ENCODE results near the gene MAPKAPK2. TPM values are rescaled to one million over a fixed set of nuclear protein-coding genes. Genes with fewer than 3 reads are reported as not detected.

The MAPKAPK2 gene
- total RNA-seq, 1 donor from 2014 or later, result 24.7 TPM

DNA sequence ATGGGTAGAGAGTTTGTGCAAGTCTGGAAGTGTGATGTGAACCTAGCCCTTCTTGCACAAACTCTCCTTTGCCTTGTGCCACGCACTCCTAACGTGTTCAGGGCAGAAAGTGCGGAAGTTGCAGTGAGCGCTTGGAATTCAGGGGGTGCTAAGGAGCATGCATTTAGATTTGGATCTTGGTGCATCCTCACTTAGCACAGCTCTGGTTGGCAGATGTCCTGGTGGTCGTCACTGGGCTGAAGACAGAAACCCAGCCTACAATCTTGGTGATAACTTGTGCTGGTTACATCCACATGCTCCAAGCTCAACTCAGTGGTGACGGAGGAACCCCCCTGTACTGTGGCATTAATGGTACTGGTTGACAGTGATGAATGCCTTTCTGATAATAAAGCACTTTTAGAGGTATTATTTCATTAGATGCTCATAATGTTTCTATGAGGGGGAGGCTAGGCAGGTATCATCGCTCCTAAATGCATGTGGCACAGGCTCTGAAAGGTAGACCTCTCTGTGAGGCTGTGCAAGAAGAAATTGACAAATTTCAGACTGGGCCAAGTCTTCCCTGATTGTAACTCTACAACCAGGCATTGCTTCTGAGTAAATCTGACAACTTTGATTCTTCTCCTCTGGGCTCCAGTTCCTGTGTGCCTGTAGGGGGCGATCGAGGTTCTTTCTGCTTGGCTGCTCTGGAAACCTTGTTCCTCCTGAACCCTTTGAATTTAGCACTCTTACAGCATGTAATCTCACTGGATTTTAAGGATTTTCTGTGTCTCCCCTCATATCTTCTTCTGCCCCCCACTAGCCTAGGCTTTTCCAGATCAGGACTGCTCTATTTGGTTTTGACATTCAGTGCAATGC lies 40.6 kb downstream of the MAPKAPK2 start:
- H4K20me1 ChIP-seq (ENCODE audit: low read depth), result peaks cover 70% of the 10 kb centered on the region
- no peak overlapping the region for H3K4me3 ChIP-seq
- no peak overlapping the region for H3K4me2 ChIP-seq
- no peaks in the 10 kb centered on the region for H3K9me3 ChIP-seq (ENCODE audit: low read depth)
- H3K27ac ChIP-seq, result no peak overlapping the region
- TF ChIP-seq EZH2 (IDR thresholded peaks at IDR 0.05), result no peak
- TF ChIP-seq, protein P1, sequence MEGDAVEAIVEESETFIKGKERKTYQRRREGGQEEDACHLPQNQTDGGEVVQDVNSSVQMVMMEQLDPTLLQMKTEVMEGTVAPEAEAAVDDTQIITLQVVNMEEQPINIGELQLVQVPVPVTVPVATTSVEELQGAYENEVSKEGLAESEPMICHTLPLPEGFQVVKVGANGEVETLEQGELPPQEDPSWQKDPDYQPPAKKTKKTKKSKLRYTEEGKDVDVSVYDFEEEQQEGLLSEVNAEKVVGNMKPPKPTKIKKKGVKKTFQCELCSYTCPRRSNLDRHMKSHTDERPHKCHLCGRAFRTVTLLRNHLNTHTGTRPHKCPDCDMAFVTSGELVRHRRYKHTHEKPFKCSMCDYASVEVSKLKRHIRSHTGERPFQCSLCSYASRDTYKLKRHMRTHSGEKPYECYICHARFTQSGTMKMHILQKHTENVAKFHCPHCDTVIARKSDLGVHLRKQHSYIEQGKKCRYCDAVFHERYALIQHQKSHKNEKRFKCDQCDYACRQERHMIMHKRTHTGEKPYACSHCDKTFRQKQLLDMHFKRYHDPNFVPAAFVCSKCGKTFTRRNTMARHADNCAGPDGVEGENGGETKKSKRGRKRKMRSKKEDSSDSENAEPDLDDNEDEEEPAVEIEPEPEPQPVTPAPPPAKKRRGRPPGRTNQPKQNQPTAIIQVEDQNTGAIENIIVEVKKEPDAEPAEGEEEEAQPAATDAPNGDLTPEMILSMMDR (IDR thresholded peaks at IDR 0.05), result peak; percentile 75
- peak; percentile 65 for DNase-seq (ENCODE audit: low spot score)
- peaks cover 13% of the 10 kb centered on the region for H3K4me1 ChIP-seq
- H3K27me3 Mint-ChIP-seq (ENCODE audit: insufficient read depth, low read depth), result peaks cover 5% of the 10 kb centered on the region
- H3K9me3 Mint-ChIP-seq, result no peaks in the 10 kb centered on the region
- H3K4me3 Mint-ChIP-seq, result no peak overlapping the region
- no peaks in the 10 kb centered on the region for H3K36me3 ChIP-seq
- no peaks in the 10 kb centered on the region for H3K27me3 ChIP-seq
- no peak overlapping the region for H2AFZ ChIP-seq (replicated peaks)
- H3K36me3 Mint-ChIP-seq, result peaks cover 7% of the 10 kb centered on the region
- peaks cover 28% of the 10 kb centered on the region for H3K4me1 Mint-ChIP-seq
- H3F3A ChIP-seq (ENCODE audit: low read depth), result peaks cover 2% of the 10 kb centered on the region
- no peak overlapping the region for H3K27ac Mint-ChIP-seq
- H3K79me2 ChIP-seq (ENCODE audit: low read depth), result peaks cover 39% of the 10 kb centered on the region
- H3K9ac ChIP-seq, result no peak overlapping the region

DNA sequence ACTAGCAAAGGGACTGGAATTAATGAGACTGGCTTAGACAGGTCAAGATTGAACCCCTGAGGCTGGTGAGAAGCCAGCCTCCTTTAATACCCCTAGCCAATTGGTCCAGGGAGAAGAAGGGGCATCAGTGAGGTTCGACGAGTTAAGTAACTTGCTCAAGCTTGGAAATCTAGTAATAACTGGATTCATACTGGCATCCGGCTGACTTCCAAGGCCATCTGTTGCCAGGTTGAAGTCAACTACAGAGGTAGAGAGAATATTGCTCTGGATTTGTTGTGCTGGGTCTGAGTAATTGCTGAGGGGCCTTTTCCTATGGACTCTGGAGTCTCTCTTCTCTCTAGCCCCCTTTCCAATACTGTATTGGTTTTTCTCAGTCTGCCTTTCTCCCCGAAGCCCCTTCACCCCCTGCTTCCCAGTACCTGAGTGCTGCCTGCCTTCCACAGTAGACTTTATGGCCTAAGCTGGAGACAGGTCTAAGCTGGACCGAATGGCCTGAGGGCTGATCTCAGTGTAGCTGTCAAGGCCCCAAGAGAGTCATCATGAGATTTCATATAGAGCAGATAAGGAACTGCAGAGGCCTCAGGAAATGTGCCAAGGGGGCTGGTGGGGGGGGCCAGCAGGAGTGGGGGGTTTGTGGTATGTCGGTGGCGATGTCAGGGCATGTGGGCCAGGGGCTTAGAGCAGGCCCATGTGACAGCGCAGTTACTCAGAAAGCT lies 43.4 kb downstream of the MAPKAPK2 start:
- Mint-ChIP-seq H3K4me3 (no peak overlapping the region), H3K36me3 (peaks cover 13% of the 10 kb centered on the region), H3K27me3 (ENCODE audit: insufficient read depth, low read depth) (peaks cover 5% of the 10 kb centered on the region), H3K4me1 (peaks cover 25% of the 10 kb centered on the region), H3K27ac (peak overlapping the region; percentile 47), H3K9me3 (no peaks in the 10 kb centered on the region)
- no peak overlapping the region for H3K4me2 ChIP-seq
- no peak overlapping the region for H3K4me3 ChIP-seq
- H3K9ac ChIP-seq, result no peak overlapping the region
- no peaks in the 10 kb centered on the region for H3K27me3 ChIP-seq
- peaks cover 11% of the 10 kb centered on the region for H3K4me1 ChIP-seq
- H3K79me2 ChIP-seq (ENCODE audit: low read depth), result peaks cover 24% of the 10 kb centered on the region
- H3K27ac ChIP-seq, result no peak overlapping the region
- TF ChIP-seq EZH2 (IDR thresholded peaks at IDR 0.05) (no peak), EZH2phosphoT487 (IDR thresholded peaks at IDR 0.05) (no peak)
- TF ChIP-seq, protein P1 (IDR thresholded peaks at IDR 0.05), result no peak
- no peak overlapping the region for H2AFZ ChIP-seq (replicated peaks)
- no peaks in the 10 kb centered on the region for H3K9me3 ChIP-seq (ENCODE audit: low read depth)
- peaks cover 48% of the 10 kb centered on the region for H4K20me1 ChIP-seq (ENCODE audit: low read depth)
- H3F3A ChIP-seq (ENCODE audit: low read depth), result peaks cover 2% of the 10 kb centered on the region
- DNase-seq (ENCODE audit: low spot score), result no peak
- no peaks in the 10 kb centered on the region for H3K36me3 ChIP-seq

DNA sequence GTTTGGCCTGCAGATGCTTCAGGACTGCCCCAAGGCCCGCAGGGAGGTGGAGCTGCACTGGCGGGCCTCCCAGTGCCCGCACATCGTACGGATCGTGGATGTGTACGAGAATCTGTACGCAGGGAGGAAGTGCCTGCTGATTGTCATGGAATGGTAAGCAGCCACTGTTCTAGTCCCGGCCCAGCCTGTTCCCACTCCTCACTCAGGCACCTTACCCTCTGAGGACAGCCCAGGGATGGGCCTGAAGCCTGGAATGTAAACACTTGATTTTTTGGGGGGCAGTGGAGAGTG lies 43.9 kb downstream of the MAPKAPK2 start:
- H3K36me3 ChIP-seq, result no peaks in the 10 kb centered on the region
- H3K36me3 Mint-ChIP-seq, result peaks cover 15% of the 10 kb centered on the region

More for the DNA sequence above, 43.9 kb downstream of the MAPKAPK2 start:
- Histone ChIP-seq H3K4me1 (peaks cover 6% of the 10 kb centered on the region), H4K20me1 (ENCODE audit: low read depth) (peaks cover 43% of the 10 kb centered on the region), H3K9me3 (ENCODE audit: low read depth) (no peaks in the 10 kb centered on the region), H3K9ac (no peak overlapping the region), H3K27me3 (no peaks in the 10 kb centered on the region), H3K4me2 (no peak overlapping the region), H3K79me2 (ENCODE audit: low read depth) (peaks cover 24% of the 10 kb centered on the region), H3K4me3 (no peak overlapping the region), H3K27ac (no peak overlapping the region), H3F3A (ENCODE audit: low read depth) (peaks cover 2% of the 10 kb centered on the region), H2AFZ (replicated peaks) (no peak overlapping the region)
- Mint-ChIP-seq H3K27me3 (ENCODE audit: insufficient read depth, low read depth) (peaks cover 5% of the 10 kb centered on the region), H3K9me3 (no peaks in the 10 kb centered on the region), H3K4me1 (peaks cover 22% of the 10 kb centered on the region), H3K4me3 (no peak overlapping the region), H3K27ac (no peak overlapping the region)
- no peak for DNase-seq (ENCODE audit: low spot score)
- TF ChIP-seq EZH2 (IDR thresholded peaks at IDR 0.05) (no peak), EZH2phosphoT487 (IDR thresholded peaks at IDR 0.05) (no peak)
- TF ChIP-seq, protein P1 (IDR thresholded peaks at IDR 0.05), result no peak
